ENCODE results near the gene MGA. TPM values are rescaled to one million over a fixed set of nuclear protein-coding genes. Genes with fewer than 3 reads are reported as not detected.

Gene MGA
- total and polyA plus RNA-seq, 12 donors = 2.6 to 56.8 (median 37.4) TPM

GRCh38 chr15:41789662-41790061 is 129.5 kb downstream of the MGA start:
- no peak for TF ChIP-seq CTCF (IDR thresholded peaks at IDR 0.05)
- TF ChIP-seq POLR2A (IDR thresholded peaks at IDR 0.05) = no peak
- Histone ChIP-seq H3K9me3 (replicated peaks in 1 of 3) (no peaks in the 10 kb centered on the region), H3K4me3 (no peak overlapping the region), H3K27me3 (no peaks in the 10 kb centered on the region), H3K4me1 (replicated peaks in 1 of 2) (peaks cover 0 to 33% of the 10 kb centered on the region in 2 donors), H3K27ac (no peak overlapping the region), H3K36me3 (replicated peaks in 1 of 2) (no peaks in the 10 kb centered on the region)
- intact Hi-C loops (cut with DNase I) = no loop called here
- DNase-seq = no peak

GRCh38 chr15:41790169-41790568 is 130.0 kb downstream of the MGA start:
- no peak overlapping the region for H3K27ac ChIP-seq
- no peaks in the 10 kb centered on the region for H3K9me3 ChIP-seq (replicated peaks in 1 of 3)
- DNase-seq = peak in 1 of 7 donors; percentile 6
- no peak overlapping the region for H3K4me3 ChIP-seq
- 88 to 97% (median 93%) methylated on average over 3 of the region's 3 CpGs for WGBS, 4 donors
- peaks cover 0 to 33% of the 10 kb centered on the region in 2 donors for H3K4me1 ChIP-seq (replicated peaks in 1 of 2)
- intact Hi-C loops (cut with DNase I) = no loop called here
- H3K27me3 ChIP-seq = no peaks in the 10 kb centered on the region
- TF ChIP-seq CTCF (IDR thresholded peaks at IDR 0.05) (no peak), POLR2A (IDR thresholded peaks at IDR 0.05) (no peak)
- no peaks in the 10 kb centered on the region for H3K36me3 ChIP-seq (replicated peaks in 1 of 2)

- Histone ChIP-seq H3K36me3 (replicated peaks in 1 of 2) (no peaks in the 10 kb centered on the region), H3K27ac (peak overlapping the region in 2 of 5 donors; percentile 26 to 64), H3K27me3 (no peaks in the 10 kb centered on the region), H3K4me1 (replicated peaks in 1 of 2) (peaks cover 0 to 34% of the 10 kb centered on the region in 2 donors), H3K9me3 (replicated peaks in 1 of 3) (no peaks in the 10 kb centered on the region), H3K4me3 (no peak overlapping the region)
- intact Hi-C loops (cut with DNase I) = no loop called here
- peak in 2 of 7 donors; percentile 42 to 63 for DNase-seq
- no peak for TF ChIP-seq POLR2A (IDR thresholded peaks at IDR 0.05)
- TF ChIP-seq CTCF (IDR thresholded peaks at IDR 0.05) = no peak
- 46 to 59% (median 53%) methylated on average over 5 of the region's 5 CpGs for WGBS, 4 donors
Measured at GRCh38 chr15:41790756-41791546, 130.7 kb downstream of the MGA start.

- Histone ChIP-seq H3K27me3 (no peaks in the 10 kb centered on the region), H3K4me3 (no peak overlapping the region), H3K36me3 (replicated peaks in 1 of 2) (no peaks in the 10 kb centered on the region), H3K27ac (peak overlapping the region in 2 of 5 donors; percentile 26 to 64), H3K9me3 (replicated peaks in 1 of 3) (no peaks in the 10 kb centered on the region), H3K4me1 (replicated peaks in 1 of 2) (peaks cover 0 to 39% of the 10 kb centered on the region in 2 donors)
- no peak for DNase-seq
- 82 to 93% (median 90%) methylated on average over 4 of the region's 4 CpGs for WGBS, 4 donors
- TF ChIP-seq POLR2A (IDR thresholded peaks at IDR 0.05) = no peak
- no peak for TF ChIP-seq CTCF (IDR thresholded peaks at IDR 0.05)
- intact Hi-C loops (cut with DNase I) = no loop called here
Measured at GRCh38 chr15:41791547-41791937, 131.3 kb downstream of the MGA start.
